NCI-H2107 treated with DMSO at 0.1 percent for 48 hours (cell line): ENCODE data around the gene CYBB.

Source experiments
- DNase-seq: peaks from one replicate; lab custom pipeline; 2025; ENCODE audit not compliant: unreplicated experiment; lab: John Stamatoyannopoulos, UW

Gene CYBB

DNA sequence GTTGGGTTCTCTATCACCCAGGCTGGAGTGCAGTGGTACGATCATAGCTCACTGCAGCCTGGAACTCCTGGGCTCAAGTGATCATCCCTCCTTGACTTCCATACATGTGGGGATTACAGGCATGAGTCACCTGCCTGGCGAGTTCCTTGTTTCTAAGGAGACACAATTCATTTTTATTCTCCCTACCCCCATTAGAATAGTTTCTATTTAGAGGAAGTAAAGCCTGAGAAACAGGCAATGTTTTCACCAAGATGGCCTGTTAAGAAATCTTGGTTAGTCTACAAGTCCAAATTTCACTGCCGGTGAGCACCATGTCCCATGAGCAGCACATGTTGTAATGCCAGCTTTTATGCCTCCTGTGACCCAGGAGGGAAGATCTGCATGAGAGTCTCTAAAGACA is 5.7 kb downstream of the CYBB start:
- no peak for DNase-seq

DNA sequence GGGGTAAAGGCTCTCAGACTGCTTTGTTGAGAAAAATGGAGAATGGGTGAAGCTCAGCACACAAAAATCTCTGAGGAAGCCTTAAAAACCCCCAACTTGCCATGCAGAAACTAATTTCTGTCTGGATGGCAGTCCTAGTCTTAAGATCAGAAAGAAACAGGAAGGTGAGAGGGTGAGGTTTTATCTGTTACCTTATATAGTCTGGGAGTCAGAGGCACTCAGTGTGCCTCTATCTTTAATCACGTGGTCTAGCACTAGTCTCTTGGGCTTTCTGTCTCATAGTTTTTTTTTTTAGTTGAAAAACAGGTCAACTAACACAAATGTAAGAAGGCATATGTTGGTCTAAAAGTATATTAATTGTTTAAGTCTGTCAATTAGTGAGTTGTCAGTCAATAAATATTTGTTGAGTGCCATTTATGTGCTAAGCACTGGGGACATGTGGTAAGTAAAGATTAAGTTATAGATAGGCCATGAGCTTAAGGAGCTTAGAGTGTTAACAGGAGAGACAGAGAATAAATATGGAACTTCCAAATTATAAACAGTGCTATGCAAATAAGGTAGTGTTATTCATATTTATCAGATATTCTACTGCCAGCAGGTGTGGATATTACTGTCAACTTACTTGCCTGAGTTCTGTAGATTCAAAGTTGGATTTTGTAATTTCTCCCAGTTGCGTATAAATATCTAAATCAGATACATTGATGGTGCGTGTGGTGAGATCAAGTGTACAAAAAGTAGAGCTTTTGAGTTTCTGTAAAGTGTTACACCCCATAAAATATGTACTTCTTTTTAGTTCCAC is 7.0 kb downstream of the CYBB start:
- no peak for DNase-seq

DNA sequence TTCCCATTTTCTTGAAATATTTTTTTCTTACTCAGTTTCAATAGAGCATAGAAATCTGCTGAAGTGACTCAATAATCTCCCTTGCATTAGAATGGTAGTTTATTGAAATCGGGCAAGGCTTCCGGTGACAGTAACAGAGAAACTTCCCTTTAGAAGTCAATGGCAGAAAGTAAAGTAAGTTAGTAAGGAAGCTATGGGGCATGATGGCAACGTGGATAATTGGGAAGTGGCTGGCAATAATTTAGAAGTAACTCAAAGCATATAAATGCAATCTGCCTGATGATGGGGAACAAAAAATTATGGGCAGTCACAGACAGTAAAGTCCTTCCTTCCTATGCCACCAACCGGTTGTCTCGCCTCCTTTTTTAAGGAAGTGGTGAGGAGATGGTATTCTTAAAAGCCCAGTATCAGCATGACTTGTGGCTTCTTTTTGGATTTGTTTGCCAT is 7.6 kb downstream of the CYBB start:
- no peak for DNase-seq

DNA sequence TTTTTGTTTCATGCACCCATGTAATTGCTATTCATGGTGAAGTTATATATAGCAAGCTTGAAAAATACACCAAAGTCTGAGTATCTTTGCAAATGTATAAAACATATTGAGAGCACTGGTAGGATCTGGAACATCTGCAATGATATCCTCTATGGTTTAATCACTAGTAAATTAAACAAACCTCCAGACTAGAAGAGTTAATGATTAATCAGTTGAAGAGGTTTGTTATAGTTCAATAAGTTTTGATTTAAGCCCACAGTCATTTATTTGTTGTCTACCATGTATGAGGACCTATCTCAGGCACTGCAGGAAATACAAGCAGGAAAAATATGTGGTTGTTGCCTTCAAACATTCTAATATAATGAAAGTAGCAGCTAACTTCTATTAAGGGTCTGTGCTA is 16.5 kb downstream of the CYBB start:
- DNase-seq = no peak

DNA sequence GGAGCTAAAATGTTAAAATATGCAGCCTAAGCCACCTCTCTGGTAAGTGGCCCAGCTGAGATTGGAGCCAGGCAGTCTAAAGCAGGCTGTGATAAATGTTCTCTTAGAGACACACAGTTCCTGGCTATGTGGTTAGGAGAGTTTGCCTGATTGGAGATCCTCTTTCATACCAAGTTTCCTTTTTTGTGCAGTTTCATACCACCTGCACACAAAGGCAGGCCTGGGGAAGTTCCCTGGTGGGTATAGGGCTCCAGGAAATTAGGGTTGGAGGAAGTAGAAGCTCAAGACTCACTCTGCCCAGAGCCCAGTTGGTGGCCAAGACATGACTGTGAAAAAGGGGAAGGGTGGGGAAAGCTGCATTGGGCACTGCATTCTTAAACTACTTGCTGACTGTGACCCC is 16.9 kb downstream of the CYBB start:
- DNase-seq = no peak

DNA sequence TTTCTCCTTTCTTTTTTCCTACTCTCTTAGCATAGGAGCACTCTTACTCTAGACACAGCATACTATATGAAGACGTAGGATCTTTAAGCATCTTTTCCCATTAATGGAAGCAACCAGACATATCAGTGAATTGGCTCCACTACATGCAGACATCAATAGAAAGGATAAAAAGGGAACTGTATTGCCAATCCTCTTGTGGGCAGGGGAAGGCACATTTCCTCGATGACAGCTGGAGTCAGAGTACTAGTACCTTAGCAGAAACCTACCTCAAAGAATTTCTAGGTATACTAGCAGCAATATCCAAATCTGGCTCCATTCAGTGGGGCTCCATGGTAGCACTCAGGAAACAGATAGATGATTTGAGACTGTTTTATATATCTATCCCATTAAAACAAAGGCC is 20.1 kb downstream of the CYBB start:
- DNase-seq = no peak

DNA sequence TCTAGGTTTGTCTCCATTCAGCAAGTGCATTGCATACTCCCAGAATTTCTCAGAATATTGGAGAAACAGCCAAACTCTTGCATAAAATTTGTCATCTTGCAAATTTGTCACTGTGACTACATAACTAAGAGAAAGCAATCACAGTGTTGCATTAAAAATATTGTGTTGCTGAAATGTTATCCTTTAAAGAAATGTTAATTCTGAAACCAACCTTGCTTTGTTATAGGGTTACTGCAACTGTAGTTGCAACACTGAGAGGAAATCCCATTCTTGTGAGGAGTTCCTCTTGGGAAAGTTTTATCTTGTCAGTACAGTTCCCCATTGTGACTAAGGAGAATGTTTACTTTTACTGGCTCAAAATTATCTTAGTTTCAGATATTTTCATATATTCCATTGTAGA is 20.9 kb downstream of the CYBB start:
- no peak for DNase-seq

DNA sequence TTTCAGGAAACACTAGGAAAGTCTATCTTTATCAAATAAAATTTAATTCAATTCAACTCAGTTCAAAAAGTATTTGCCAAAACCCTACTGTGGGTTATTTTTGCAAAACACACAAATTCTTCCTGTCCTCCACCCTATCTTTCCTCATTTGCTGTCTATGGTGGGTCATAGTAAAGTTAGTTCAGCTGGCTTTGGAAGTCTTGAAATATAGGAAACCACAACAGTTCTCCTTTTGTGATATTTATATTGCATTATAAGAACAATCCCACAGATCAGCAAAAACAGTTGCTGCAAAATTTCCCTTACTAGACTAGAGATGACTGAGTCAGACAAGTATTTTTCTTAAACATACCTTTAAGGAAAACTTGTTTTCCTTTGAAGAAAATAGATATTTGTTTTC is 22.2 kb downstream of the CYBB start:
- no peak for DNase-seq

DNA sequence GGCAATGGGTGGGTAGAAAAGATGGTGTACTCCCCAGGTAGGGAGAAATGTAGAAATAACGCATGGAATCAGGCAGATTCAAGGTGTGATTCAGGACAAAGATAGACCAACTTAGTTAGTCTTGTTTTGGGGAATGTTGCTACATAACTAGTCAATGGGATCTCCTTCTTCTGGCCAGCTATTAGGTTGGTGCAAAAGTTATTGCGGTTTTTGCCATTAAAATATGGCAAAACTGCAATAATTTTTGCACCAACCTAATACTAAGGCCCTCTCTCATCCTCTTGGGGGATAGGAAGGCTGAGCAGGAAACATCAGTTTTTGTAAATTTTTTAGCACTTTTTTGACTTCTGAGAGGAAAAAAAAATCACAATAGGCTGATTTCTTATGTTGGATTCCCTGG is 23.2 kb downstream of the CYBB start:
- DNase-seq = no peak

DNA sequence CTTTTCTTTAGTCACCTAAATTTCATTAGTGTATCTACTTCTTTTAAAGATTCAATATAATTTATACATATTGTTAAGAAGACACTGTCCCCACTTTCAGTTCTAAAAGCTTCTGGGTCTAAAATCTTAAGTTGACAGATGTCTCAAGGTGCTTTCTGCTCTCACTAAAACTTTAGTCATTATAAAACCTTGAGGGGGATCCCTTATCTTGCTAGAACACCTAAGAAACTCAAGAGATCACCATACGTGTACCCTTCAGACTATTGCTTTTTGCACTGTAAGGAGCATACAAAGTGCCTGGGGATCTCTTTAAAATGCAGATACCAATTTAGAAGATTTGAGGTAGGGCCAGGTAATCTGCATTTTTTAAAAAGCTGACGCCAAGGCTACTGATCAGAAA is 30.1 kb downstream of the CYBB start:
- no peak for DNase-seq

DNA sequence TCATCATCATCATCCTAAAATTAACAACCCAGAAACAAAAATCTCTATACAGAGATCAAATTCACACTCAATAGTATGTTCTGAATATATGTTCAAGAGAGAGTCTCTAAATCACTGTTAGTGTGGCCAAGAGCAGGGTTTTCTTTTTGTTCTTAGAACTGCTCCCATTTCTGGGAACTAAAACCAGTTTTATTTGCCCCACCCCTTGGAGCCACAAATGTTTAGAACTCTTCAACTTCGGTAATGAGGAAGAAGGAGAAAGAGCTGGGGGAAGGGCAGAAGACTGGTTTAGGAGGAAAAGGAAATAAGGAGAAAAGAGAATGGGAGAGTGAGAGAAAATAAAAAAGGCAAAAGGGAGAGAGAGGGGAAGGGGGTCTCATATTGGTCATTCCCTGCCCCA is 32.3 kb downstream of the CYBB start:
- DNase-seq = no peak

DNA sequence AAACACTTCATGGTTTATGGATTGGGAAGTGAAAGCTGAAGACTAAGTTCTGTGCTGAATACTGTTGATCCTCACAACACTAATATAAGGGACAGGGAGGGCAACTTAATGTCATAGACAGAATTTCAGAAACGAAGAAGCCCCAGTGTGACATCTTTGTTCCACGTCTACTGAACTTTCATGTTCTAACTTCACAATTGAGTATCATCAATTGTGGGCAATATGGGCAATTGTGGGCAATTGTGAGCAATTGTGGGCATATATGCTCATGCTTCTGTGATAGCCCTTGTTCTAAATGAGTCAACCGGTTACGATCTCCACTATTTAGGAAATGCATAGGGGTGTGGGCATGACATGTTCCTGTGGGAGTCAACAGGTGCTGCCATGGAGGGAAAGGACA is 33.7 kb downstream of the CYBB start:
- no peak for DNase-seq

DNA sequence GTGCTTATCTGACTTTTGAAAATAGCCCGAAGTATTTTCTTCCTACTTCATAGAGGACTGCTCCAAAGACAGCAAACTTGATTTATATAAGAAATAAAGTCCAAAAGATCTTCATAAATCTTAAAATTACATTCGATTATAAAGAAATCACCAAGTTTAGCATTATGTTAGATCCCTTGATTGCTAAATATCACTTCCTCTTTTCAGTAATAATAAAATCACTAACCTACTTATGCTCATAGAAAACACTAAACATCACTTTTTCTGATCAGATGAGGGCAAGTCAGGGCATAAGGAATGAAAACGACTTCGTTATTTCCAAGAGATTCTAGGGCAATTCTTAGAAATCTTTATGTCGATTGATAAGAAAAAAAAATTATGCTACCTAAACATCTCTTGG is 35.5 kb downstream of the CYBB start:
- no peak for DNase-seq

DNA sequence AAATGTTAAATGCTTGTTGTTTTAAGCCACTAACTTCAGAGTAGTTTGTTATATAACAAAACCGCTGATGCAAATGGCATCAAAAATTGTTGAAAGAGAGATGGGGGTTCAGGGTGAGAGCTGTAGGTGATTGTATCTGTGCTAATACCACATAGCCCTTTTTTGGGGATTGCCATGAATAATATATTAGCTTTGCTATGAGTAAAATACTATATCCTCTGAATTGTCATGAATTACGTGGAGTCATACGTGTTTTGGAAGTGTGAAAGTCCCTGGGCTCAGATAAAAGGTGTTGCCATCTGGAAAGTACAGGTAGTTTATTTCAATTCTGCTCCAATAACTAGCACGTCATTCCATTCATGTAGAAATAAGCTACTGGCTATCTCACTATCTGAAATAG is 36.9 kb downstream of the CYBB start:
- DNase-seq = no peak

DNA sequence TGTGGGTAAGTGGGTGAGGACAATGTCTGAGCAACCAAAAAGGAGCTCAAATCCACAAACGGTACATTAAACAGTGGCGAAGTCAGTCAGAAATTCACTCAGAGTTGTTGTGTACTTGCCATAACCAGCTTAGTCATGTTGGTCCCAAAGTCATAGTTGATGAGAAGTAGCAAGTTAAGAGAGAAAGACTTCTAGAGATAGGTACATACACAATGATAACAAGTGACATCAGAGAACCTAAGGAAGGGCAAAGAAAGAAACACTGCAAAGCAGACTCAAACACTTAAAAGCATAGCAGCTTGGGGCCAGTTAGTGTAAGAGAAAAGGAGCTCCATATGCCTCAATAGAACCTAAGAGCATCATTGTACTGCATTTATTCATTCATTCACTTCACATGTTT is 37.3 kb downstream of the CYBB start:
- DNase-seq = no peak

DNA sequence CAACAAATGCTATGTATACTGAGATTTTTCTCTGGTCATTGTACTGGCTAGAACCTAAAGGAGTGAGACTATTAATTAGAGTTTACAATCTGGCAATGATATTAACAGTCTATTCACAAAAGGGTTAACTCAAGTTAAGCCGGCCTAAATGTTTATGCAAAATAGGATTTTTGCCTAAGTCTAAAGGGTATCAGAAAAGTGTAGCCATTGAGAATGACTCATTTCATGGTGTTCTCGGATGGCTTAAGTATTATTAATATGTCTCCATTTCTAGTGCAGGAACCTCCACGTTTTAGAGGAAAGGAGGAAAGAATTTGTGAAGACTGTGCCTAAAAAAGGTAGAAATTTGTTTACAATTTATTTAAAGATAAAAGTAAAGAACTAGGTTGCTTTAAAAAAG is 37.7 kb downstream of the CYBB start:
- DNase-seq = no peak

DNA sequence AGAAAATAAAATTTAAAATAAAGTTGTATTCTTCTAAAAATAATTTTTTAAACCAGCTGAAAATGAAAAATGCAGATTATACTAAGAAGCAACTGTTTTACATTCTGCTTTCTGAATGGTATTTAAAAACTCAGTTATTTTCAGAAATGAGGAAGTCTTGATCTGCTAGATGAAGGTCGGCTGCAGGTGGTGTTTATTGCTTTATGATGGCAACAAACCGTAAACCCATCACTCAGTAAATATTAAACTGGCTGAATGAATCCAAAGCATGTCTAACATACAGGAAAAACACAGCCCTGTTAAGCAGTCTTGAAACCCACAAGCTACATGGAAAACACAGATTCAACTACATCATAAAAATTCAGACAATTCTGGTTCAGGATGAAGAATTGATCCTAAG is 38.2 kb downstream of the CYBB start:
- no peak for DNase-seq

DNA sequence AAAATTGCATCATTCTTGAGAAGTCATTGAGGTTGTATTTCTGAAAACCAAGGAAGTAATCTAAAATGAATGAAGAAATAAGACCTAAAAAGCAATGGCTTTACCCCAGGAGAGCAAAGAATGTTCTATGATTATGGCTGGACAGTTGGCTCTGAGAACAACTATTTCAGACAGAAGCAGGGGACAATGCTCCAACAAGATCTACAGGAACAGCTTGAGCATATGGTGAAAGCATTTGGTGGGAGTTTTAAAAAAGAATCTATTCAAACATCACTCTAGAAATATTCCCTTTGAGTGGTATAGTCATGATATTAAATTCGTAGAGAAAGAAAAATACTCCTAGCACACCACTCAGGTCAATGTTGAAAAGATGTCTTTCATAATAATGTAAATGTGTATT is 40.8 kb downstream of the CYBB start:
- no peak for DNase-seq

DNA sequence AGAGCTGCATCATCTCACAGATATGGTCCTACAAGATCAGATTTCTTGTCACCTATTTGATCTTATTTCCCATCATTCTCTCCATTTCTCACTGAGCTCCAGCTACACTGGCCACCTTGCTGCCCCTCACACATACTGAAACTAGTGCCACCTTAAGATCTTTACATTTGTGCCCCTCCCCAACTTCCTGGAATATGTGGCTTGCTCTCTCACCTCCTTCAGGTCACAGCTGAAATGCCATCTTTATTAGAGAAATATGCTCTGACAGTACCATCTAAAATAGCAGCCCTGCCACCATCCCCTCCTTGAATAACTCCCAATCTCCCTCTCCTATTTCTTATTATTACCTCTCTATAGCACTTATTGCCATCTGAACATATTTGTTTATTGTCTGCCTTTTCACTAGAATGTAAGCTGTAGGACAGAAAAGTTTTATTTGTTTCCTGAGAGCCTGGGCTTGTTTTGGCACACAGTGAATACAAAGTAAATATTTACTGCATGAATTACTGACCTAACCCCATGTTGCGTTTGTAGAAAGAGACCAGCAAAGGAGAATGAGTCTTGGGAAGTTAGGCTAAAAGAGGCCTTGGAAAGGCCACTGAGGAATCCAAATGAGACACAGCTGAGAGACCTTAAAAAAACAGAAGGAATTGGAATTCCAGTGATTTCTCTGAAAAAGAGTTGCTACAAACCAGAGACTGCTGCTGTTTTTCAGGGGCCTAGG is 44.8 kb downstream of the CYBB start:
- DNase-seq = no peak

DNA sequence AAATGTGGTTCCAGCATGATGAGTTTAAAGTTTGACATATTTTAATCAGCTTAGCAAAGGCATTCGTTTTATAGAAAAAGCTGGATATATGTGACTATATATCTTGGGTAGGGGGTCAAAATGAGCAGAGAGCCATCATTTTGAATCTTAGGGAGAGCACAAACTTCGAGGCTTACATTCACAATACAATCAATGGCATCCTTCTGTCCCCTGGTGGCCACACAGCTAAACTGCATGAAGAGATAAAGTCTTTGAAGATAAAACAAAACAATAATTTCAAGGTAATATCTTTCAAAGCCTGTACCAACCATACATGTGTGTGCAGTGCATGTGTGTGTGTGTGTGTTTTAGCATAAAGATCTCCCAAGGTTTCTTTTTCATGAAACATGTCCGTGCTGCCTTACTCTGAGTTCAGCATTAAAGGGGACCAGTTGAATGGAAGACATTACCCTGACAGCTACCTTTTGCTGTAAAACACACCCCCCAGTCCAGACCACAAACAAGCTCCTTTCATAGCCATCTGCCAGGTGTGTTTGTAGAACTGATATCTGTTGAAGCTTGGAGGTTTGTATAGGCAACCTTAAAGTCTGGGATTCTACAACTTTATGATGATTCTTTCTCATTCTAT is 45.5 kb downstream of the CYBB start:
- no peak for DNase-seq

DNA sequence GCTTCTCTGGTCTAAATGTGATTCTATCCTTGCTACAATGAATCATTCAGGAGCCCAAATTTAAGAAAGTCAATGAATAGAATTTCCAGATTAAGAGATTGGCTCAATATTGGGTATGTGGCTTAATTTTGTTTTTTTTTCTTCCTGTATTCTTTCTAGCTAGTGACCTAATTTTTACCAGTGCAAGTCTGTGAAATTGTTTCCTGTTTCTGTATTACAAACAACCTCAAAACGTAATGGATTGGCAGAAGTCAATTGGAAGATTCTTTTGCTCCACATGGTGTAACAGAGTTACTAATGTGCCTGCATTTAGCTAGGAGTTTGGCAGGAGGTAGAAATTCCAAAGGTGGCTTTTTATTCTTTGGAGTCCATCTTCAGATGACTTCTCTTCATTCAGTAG is 49.9 kb downstream of the CYBB start:
- DNase-seq = no peak

DNA sequence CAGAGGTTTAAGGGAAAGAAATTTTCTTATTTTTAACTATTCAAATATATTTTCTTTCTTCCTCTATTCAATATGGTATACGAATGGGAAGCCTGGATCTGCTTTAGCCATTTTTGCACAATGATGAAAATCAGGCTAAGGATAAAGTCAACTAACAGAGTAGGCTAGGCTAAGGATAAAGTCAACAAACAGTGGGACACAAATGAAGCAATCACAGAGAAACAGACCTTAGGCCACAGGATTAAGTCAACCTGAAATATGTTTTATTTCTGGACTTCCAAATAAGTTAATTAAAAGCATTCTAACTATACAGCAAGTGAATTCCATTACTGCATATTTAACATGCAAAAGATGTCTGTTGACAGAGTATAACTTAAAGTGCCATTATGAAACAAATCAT is 50.5 kb downstream of the CYBB start:
- no peak for DNase-seq
